ENCODE data around the gene DCDC2C.

GRCh38 chr2:3718679-3719078 is 15.3 kb downstream of the DCDC2C start:
- TF ChIP-seq CTCF (IDR thresholded peaks at IDR 0.05; ENCODE audit: low read length) (no peak), EZH2 (IDR thresholded peaks at IDR 0.05; ENCODE audit: borderline replicate concordance, low read length) (no peak)
